Subcutaneous abdominal adipose tissue (tissue), 5 donors: ENCODE measurements around the gene TCF4.
A peak's percentile ranks its signal among the peaks of the same experiment; 100 is the strongest.

Experiments used
- H3K27ac ChIP-seq: one replicate; pipeline ENCODE4 v1.7.0; 2013; ENCODE audit warnings: low read depth, mild to moderate bottlenecking, inconsistent platforms, low read length, moderate library complexity
- H3K27me3 ChIP-seq, 5 donors: one replicate each; pipeline ENCODE4 v1.7.0; 2013; ENCODE audit warnings: low read length in 5 of 5, inconsistent platforms in 1 of 5; ENCODE audit not compliant: control insufficient read depth in 5 of 5, insufficient read depth in 4 of 5
- H3K36me3 ChIP-seq, 5 donors: one replicate each; pipeline ENCODE4 v1.7.0; 2013; ENCODE audit warnings: low read length in 5 of 5; ENCODE audit not compliant: control insufficient read depth in 5 of 5, insufficient read depth in 5 of 5
- H3K4me1 ChIP-seq, 5 donors: one replicate each; pipeline ENCODE4 v1.7.0; 2013; ENCODE audit warnings: low read length in 5 of 5, mild to moderate bottlenecking in 3 of 5, moderate library complexity in 1 of 5; ENCODE audit not compliant: control insufficient read depth in 5 of 5, insufficient read depth in 5 of 5
- H3K4me3 ChIP-seq, 5 donors: one replicate each; pipeline ENCODE4 v1.7.0; 2013; ENCODE audit warnings: low read length in 5 of 5, low read depth in 1 of 5
- H3K9ac ChIP-seq, 5 donors: one replicate each; pipeline ENCODE4 v1.7.0; 2013; ENCODE audit warnings: low read length in 5 of 5, mild to moderate bottlenecking in 4 of 5, moderate library complexity in 3 of 5
- H3K9me3 ChIP-seq, 5 donors: one replicate each; pipeline ENCODE4 v1.7.0; 2013; ENCODE audit warnings: low read length in 5 of 5; ENCODE audit not compliant: control insufficient read depth in 5 of 5
- donor health status: healthy.
- donor health status: healthy.
- donor health status: healthy.
- donor health status: healthy.
- donor health status: healthy.

The TCF4 gene

DNA sequence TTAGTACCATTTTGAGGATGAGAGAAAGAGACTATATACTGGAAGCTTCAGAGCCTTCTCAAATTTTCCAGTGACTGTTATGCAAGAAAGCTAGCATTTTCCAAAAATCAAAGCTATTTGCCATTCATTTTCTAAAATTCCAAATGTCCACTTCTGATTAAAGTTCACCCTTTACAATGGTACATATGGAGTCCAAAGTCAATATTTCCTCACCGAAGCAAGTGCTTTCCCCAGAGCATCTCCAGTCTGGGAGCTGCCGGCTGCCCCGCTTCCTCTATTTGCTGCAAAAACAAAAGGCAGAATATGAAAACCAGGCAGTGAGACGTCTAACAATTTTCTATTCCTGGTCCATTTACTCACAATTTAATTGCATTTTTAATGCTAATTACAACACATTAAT is 326.7 kb downstream of the TCF4 start:
- peaks cover 2 to 24% (median 17%) of the 10 kb centered on the region in 5 donors for H3K4me1 ChIP-seq
- no peak overlapping the region for H3K4me3 ChIP-seq
- peaks cover 44 to 70% (median 47%) of the 10 kb centered on the region in 5 donors for H3K36me3 ChIP-seq
- H3K9ac ChIP-seq = no peak overlapping the region
- no peaks in the 10 kb centered on the region for H3K9me3 ChIP-seq
- no peak overlapping the region for H3K27ac ChIP-seq
- no peaks in the 10 kb centered on the region for H3K27me3 ChIP-seq

DNA sequence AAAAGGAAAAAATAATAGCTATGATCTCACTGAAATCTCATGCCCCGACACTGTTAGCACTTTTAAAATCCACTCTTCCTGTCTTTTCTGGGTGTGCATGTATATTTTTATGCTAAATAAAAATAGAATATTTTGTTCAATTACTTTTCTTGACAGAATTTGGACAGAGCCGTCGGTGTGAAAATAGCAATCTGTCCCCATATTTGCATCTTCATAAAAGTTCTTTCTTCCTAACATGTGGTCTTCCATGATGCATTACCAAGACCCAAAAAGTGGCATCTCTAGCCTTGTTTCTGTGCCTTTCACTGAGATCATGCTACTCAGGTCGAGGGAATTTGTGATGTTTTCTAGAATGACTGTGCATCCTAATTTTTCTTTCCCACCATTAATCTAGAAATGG is 329.9 kb downstream of the TCF4 start:
- peaks cover 47 to 77% (median 48%) of the 10 kb centered on the region in 5 donors for H3K36me3 ChIP-seq
- no peaks in the 10 kb centered on the region for H3K9me3 ChIP-seq
- H3K9ac ChIP-seq = no peak overlapping the region
- H3K27ac ChIP-seq = no peak overlapping the region
- no peak overlapping the region for H3K4me3 ChIP-seq
- peaks cover 0 to 7% (median 4%) of the 10 kb centered on the region in 5 donors for H3K4me1 ChIP-seq
- no peaks in the 10 kb centered on the region for H3K27me3 ChIP-seq

DNA sequence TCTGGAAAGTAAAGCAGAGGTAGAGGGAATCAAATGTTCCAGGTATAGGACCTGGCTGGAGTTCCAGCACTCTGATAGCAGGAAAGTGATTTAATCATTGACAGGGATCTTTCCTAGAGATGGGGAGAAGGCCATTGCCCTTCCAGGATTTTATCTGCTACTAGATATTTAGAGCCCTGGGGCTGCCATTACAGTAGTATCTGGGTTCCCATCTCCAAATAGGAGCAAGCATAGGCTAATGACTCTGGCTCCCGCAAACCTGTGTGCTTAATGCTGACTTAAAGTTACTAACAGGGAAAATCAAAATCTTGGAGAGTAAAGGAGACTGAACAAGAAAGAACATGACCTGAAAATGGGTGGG is 331.1 kb downstream of the TCF4 start:
- Histone ChIP-seq H3K4me1 (peaks cover 0 to 19% (median 15%) of the 10 kb centered on the region in 5 donors), H3K9ac (no peak overlapping the region), H3K27ac (no peak overlapping the region), H3K36me3 (peaks cover 44 to 71% (median 48%) of the 10 kb centered on the region in 5 donors), H3K4me3 (no peak overlapping the region), H3K9me3 (no peaks in the 10 kb centered on the region), H3K27me3 (no peaks in the 10 kb centered on the region)

DNA sequence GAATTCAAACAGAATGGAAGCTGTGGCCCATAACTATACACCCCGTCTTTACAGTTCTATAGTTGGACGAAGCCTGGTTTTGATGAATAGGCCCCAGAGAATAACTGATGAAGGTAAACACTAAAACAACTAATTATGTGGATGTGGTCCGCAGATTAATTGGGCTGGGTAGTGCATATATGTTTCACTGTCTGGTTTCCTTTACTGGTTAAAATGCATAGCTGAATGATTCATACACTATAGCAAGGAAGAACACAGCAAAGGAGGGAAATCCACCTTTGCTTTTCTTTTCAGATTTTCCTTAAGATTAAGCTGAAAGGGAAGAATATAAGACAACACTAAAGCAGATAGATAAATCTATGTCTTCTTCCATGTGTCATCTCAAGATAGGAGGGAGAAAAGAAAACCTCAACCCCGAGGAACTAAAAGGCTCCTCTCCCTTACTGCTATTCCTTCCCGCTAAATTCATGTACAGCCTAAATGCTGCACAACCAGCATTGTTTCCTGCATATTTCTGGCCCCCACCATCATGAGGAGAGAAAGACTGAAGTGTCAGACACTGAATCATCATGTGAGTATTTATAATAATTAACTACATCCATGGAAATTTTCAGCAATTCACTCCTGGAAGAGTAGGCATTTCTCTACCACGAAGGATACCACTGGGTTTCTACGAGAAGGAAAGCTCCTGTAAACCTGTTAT is 331.6 kb downstream of the TCF4 start:
- H3K4me3 ChIP-seq = no peak overlapping the region
- peaks cover 3 to 24% (median 20%) of the 10 kb centered on the region in 5 donors for H3K4me1 ChIP-seq
- H3K9ac ChIP-seq = no peak overlapping the region
- H3K27me3 ChIP-seq = no peaks in the 10 kb centered on the region
- no peak overlapping the region for H3K27ac ChIP-seq
- peaks cover 42 to 69% (median 48%) of the 10 kb centered on the region in 5 donors for H3K36me3 ChIP-seq
- H3K9me3 ChIP-seq = no peaks in the 10 kb centered on the region

DNA sequence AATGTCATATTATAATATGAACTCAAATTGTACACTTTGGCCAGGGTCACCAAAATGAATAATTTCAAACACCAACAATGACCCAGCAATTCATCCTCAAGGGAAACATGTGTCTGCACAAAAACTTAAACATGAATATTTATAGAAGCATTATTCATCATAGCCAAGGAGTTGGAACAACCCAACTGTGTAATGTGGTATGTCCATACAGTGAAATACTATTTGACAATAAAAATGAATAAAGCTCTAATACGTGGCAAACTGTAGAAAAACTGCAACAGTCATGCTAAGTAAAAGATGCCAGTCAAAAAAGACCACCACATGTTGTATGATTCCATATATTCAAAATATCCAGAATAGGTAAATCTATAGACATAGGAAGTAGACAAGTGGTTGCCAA is 334.2 kb downstream of the TCF4 start:
- Histone ChIP-seq H3K4me1 (peaks cover 3 to 33% (median 27%) of the 10 kb centered on the region in 5 donors), H3K9ac (no peak overlapping the region), H3K27me3 (no peaks in the 10 kb centered on the region), H3K36me3 (peaks cover 31 to 51% (median 32%) of the 10 kb centered on the region in 5 donors), H3K4me3 (no peak overlapping the region), H3K9me3 (no peaks in the 10 kb centered on the region), H3K27ac (no peak overlapping the region)

DNA sequence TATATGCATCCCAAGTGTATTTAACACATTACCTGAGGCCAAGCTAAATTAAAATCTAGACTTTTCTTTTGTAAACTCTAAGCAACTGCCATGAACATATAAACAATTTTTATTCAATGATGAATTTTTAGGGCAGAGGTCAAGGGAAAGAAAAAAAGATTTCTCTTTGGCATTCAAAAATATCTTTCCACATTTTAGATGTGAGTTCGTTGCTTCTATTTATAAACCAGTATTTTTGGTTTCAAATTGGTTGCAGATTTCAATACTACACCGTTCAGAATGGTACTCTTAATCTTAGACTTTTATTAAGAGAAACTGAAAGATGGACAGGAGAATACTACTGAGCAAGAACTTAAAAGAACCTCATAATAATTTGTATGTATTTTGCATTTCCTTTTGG is 335.1 kb downstream of the TCF4 start:
- peaks cover 24 to 44% (median 32%) of the 10 kb centered on the region in 5 donors for H3K36me3 ChIP-seq
- peaks cover 3 to 42% (median 32%) of the 10 kb centered on the region in 5 donors for H3K4me1 ChIP-seq
- no peaks in the 10 kb centered on the region for H3K27me3 ChIP-seq
- no peaks in the 10 kb centered on the region for H3K9me3 ChIP-seq
- H3K27ac ChIP-seq = peak overlapping the region; percentile 71
- H3K4me3 ChIP-seq = no peak overlapping the region
- H3K9ac ChIP-seq = peak overlapping the region in 1 of 5 donors; percentile 12

DNA sequence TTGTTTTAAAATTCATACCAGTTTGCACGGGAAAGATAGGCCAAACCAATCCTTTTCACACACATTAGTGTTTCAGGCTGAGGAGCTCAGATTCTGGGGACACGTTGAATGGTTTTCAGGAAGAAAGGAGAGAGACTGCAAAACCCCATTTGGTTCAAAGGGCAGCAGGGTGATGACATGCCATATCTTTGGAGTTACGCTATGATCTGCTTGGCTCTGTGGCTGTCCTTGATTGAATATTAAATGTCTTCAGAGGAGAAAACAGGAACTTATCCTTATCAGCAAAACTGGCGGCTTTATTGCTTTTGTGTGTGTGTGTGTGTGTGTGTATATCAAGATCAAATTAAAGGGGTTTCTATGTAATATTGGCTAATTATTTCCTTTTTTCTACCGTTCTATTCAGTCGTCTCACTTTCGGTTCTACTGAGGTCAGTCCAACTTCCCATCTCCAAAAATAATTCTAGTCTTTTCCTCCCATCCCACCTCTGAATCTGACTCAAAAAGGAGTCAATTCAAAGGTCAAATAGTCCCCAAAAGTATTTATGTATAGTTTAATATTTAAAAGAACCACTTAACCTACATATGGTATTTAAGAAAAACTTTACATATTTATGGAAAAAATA is 335.8 kb downstream of the TCF4 start:
- Histone ChIP-seq H3K9me3 (no peaks in the 10 kb centered on the region), H3K27me3 (no peaks in the 10 kb centered on the region), H3K4me3 (peak overlapping the region in 2 of 5 donors; percentile 7 to 36), H3K4me1 (peaks cover 3 to 49% (median 35%) of the 10 kb centered on the region in 5 donors), H3K27ac (peak overlapping the region; percentile 71), H3K36me3 (peaks cover 21 to 43% (median 32%) of the 10 kb centered on the region in 5 donors), H3K9ac (peak overlapping the region in 3 of 5 donors; percentile 10 to 26 (median 12))

DNA sequence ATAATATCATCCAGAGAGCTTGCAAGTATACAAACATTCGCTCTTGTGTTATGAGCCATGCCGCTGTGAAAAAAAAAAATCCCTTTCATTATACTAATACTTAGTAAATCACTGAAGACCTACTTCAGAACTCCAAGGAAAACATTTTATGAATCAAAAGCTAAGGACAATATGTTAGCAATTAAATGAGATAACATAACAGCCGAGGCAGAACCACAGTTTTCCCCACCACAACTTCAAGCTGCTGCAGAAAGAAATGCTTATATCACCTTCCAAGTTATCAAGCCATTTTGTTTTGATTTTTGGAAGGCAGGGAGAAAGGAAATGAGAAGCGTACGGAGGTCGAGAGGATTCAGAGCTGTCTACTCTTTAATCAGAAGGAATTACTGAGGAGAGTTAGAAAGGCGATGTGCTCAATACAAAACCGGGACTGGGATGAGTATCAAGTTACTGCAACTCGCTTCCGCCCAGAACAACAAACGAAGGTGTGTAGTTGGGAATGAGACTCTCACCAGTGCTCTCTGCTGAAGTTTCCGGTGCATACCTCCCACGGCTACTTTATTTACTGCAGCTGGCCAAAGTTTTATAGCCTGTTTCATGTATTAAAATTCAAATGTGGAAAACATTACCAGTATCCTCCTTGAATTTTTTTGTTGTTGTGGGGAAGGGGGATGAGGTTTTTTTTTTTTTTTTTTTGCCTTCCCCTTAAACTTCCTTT is 336.6 kb downstream of the TCF4 start:
- Histone ChIP-seq H3K4me1 (peaks cover 3 to 53% (median 37%) of the 10 kb centered on the region in 5 donors), H3K27me3 (no peaks in the 10 kb centered on the region), H3K9ac (no peak overlapping the region), H3K9me3 (no peaks in the 10 kb centered on the region), H3K4me3 (peak overlapping the region in 1 of 5 donors; percentile 12), H3K27ac (peak overlapping the region; percentile 71), H3K36me3 (peaks cover 15 to 36% (median 29%) of the 10 kb centered on the region in 5 donors)

DNA sequence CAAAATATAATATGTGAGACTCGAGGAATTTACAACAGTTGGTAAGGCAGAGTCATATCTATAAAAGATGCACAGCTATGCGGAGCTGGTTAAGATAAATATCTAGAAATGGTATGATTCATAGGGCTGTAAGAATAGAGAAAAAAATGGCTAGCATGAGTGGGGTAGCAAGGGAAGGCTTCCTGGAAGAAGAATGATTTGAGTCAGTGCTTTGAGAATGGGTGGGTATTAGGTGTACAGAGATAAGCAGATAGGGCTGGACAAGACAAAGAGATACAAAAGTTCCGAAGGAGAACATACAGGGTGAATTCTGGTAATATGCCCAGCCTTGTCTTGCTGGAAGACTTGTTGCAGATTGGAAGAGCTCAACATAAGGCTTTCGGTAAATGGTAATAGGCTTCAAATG is 337.2 kb downstream of the TCF4 start:
- Histone ChIP-seq H3K36me3 (peaks cover 9 to 30% (median 24%) of the 10 kb centered on the region in 5 donors), H3K4me1 (peaks cover 3 to 59% (median 43%) of the 10 kb centered on the region in 5 donors), H3K27ac (no peak overlapping the region), H3K9me3 (no peaks in the 10 kb centered on the region), H3K9ac (no peak overlapping the region), H3K4me3 (no peak overlapping the region), H3K27me3 (no peaks in the 10 kb centered on the region)

DNA sequence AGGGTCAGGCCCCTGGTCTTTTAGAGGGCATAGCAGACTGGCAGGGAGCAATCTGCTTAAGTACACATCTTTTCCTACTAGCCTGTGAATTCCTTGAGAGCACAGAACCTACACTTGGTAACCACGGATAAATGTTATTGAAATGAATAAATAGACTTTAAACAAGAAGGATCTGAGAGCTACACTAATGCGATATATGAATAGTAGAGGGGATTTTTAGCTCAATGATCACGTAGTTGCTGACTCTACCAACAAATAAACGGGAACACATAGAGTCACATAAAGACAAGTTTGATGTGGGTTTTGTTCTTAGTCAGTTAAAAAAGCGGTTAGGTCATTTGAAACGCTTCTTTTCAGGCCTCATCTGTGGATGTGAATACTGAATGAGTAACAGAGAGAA is 338.4 kb downstream of the TCF4 start:
- Histone ChIP-seq H3K9me3 (no peaks in the 10 kb centered on the region), H3K4me1 (peaks cover 11 to 71% (median 55%) of the 10 kb centered on the region in 5 donors), H3K4me3 (no peak overlapping the region), H3K9ac (no peak overlapping the region), H3K36me3 (peaks cover 4 to 24% (median 19%) of the 10 kb centered on the region in 5 donors), H3K27ac (no peak overlapping the region), H3K27me3 (no peaks in the 10 kb centered on the region)
